Chondrocyte (in vitro differentiated cells): ENCODE data around the gene ARRDC5. TPM values are rescaled to one million over a fixed set of nuclear protein-coding genes. Genes with fewer than 3 reads are reported as not detected.
"Not testable (repeated sequence)": the region's sequence is repeated elsewhere in the genome, so short reads cannot be mapped to it uniquely, and the experiment has no call there.

Experiments used
- DNase-seq: peaks from one replicate; pipeline ENCODE4 v3.0.0; 2021; ENCODE audit warnings: mixed read lengths, low spot score
- H3K27ac Mint-ChIP-seq: one replicate; pipeline ENCODE4 v1.8.0; 2021; ENCODE audit warnings: mild to moderate bottlenecking, moderate library complexity, mixed read lengths; ENCODE audit not compliant: unreplicated experiment
- H3K27me3 Mint-ChIP-seq: 2 replicates; pipeline ENCODE4 v1.8.0; 2021; ENCODE audit warnings: low read depth, mixed read lengths
- H3K36me3 Mint-ChIP-seq: 2 replicates; pipeline ENCODE4 v1.8.0; 2021; ENCODE audit warnings: low read depth, mixed read lengths
- H3K4me1 Mint-ChIP-seq: 2 replicates; pipeline ENCODE4 v1.8.0; 2021; ENCODE audit warnings: low read depth, mild to moderate bottlenecking, mixed read lengths
- H3K4me3 Mint-ChIP-seq: one replicate; pipeline ENCODE4 v1.8.0; 2021; ENCODE audit warnings: mild to moderate bottlenecking, moderate library complexity, mixed read lengths; ENCODE audit not compliant: unreplicated experiment
- H3K9me3 Mint-ChIP-seq: 2 replicates; pipeline ENCODE4 v1.8.0; 2021; ENCODE audit warnings: low read depth, mixed read lengths
- CTCF ChIP-seq: fragments of 200-600 bp; sonication (generic); IDR thresholded peaks from 2 replicates; pipeline ENCODE4 v1.5.0; 2021; ENCODE audit warnings: antibody characterized with exemption, mild to moderate bottlenecking, moderate library complexity
- total RNA-seq: library from RNA; stranded (reverse); gene quantifications from 3 replicates; pipeline ENCODE4 v1.2.1, GENCODE V29; 2021

Gene ARRDC5
- total RNA-seq, 1 donor from 2014 or later: not detected

DNA sequence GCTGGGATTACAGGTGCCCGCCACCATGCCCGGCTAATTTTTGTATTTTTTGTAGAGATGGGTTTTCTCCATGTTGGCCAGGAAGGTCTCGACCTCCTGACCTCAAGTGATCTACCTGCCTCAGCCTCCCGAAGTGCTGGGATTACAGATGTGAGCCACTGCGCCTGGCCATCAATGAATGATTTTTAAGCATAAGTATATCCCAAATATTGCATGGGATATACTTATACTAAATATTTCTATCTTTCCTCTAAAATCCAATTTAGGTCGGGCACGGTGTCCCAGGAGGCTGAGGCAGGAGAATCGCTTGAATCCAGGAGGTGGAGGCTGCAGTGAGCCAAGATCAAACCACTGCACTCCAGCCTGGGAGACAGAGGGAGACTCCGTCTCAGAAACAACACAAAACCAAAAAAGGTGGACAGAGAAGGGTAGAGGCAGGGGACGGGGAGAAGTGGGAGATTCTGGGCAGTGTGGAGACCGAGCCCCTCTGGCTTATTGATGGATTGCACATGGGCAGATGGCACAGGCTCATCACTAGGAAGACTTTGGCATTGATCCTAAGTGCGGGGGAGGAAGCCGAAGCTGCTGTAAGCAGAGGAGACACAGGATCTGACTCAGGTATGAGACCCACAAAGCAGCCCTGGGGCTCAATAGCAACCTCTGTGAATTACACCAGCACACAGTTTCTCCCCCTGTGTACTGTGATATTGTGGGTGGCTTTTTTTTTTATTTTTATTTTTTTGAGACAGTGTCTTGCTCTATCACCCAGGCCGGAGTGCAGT is 13.5 kb downstream of the ARRDC5 start:
- H3K9me3 Mint-ChIP-seq: no peaks in the 10 kb centered on the region
- no peaks in the 10 kb centered on the region for H3K27me3 Mint-ChIP-seq
- TF ChIP-seq CTCF: no peak
- no peak overlapping the region for H3K27ac Mint-ChIP-seq
- H3K4me1 Mint-ChIP-seq: no peaks in the 10 kb centered on the region
- no peaks in the 10 kb centered on the region for H3K36me3 Mint-ChIP-seq
- no peak overlapping the region for H3K4me3 Mint-ChIP-seq
- DNase-seq: no peak

- H3K36me3 Mint-ChIP-seq, H3K4me3 Mint-ChIP-seq, DNase-seq, H3K27ac Mint-ChIP-seq, H3K9me3 Mint-ChIP-seq, H3K4me1 Mint-ChIP-seq, H3K27me3 Mint-ChIP-seq: not testable (repeated sequence)
Measured at GRCh38 chr19:4887803-4888202, 14.9 kb downstream of the ARRDC5 start.

DNA sequence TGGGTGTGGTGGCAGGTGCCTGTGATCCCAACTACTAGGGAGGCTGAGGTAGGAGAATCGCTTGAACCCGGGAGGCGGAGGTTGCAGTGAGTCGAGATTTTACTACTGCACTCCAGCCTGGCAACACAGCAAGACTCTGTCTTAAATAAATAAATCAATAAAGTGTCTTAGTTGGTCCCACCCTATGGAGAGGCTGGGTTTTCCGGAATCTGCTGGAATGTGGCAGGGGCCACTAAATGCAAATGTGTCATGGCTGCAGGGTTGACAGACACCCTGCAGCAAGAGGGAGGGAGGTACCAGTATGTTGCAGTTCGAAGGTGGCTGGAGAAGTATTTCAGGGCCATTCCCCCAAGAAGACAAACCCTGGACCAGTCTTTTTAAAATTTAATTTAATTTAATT is 17.7 kb downstream of the ARRDC5 start:
- not testable (repeated sequence) for H3K27me3 Mint-ChIP-seq, H3K9me3 Mint-ChIP-seq, H3K4me1 Mint-ChIP-seq, H3K4me3 Mint-ChIP-seq, DNase-seq, H3K27ac Mint-ChIP-seq, H3K36me3 Mint-ChIP-seq

DNA sequence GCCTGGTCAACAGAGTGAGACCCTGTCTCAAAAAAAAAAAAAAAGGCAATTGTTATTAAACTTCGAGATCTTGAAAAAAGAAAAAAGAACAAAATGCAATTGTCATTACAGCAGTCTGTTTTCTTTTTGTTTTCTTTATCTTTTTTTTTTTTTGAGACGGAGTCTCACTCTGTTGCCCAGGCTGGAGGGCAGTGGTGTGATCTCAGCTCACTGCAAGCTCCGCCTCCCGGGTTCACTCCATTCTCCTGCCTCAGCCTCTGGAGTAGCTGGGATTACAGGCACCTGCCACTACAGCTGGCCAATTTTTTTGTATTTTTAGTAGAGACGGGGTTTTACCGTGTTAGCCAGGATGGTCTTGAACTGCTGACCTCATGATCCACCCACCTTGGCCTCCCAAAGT is 19.8 kb downstream of the ARRDC5 start:
- H3K27me3 Mint-ChIP-seq, H3K4me1 Mint-ChIP-seq, H3K9me3 Mint-ChIP-seq, H3K36me3 Mint-ChIP-seq, H3K27ac Mint-ChIP-seq, H3K4me3 Mint-ChIP-seq, DNase-seq: not testable (repeated sequence)

DNA sequence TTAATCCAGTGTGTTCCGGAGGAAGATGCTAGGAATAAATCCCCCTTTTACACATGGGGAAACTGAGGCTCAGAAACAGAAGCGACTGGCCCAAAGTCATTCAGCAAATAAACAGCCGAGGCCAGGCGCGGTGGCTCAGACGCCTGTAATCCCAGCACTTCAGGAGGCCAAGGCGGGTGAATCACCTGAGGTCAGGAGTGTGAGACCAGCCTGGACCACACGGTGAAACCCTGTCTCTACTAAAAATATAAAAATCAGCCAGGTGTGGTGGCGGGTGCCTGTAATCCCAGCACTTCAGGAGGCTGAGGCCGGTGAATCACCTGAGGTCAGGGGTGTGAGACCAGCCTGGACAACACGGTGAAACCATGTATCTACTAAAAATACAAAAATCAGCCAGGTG is 23.7 kb downstream of the ARRDC5 start:
- Mint-ChIP-seq H3K36me3 (no peaks in the 10 kb centered on the region), H3K27ac (no peak overlapping the region), H3K27me3 (no peaks in the 10 kb centered on the region), H3K4me1 (peaks cover 8% of the 10 kb centered on the region), H3K4me3 (no peak overlapping the region), H3K9me3 (no peaks in the 10 kb centered on the region)
- no peak for DNase-seq
- no peak for TF ChIP-seq CTCF

- Mint-ChIP-seq H3K4me1 (peaks cover 8% of the 10 kb centered on the region), H3K27ac (peak overlapping the region; percentile 32), H3K4me3 (no peak overlapping the region), H3K27me3 (no peaks in the 10 kb centered on the region), H3K9me3 (no peaks in the 10 kb centered on the region), H3K36me3 (no peaks in the 10 kb centered on the region)
- no peak for TF ChIP-seq CTCF
- no peak for DNase-seq
Measured at GRCh38 chr19:4878491-4878968, 24.2 kb downstream of the ARRDC5 start.
